WTC11 (cell line): ENCODE data around the gene GSG1L. TPM values are rescaled to one million over a fixed set of nuclear protein-coding genes. Genes with fewer than 3 reads are reported as not detected.

Experiments
- ATAC-seq: fragments of 200-7000 bp; cut with Tn5 transposase; 2 replicates; pipeline ENCODE4 v1.10.0; 2021; ENCODE audit warnings: mild to moderate bottlenecking, moderate library complexity
- CTCF ChIA-PET: fragments of 300-600 bp; sonication (Branson Sonifier 250); formaldehyde crosslinking; loops from one replicate; lab custom pipeline; 2021; ENCODE audit warnings: antibody characterized with exemption; lab: Charles Lee
- POLR2A ChIA-PET: fragments of 350-600 bp; sonication (Branson Sonifier 250); formaldehyde crosslinking; loops from one replicate; lab custom pipeline; 2021; ENCODE audit warnings: antibody characterized with exemption; lab: Charles Lee
- DNase-seq: peaks from one replicate; pipeline ENCODE4 v3.0.0; 2021; ENCODE audit warnings: low spot score
- H3K27ac Mint-ChIP-seq: 2 replicates; pipeline ENCODE4 v1.8.0; 2021; ENCODE audit warnings: mixed read lengths
- H3K27me3 Mint-ChIP-seq: 2 replicates; pipeline ENCODE4 v1.8.0; 2021; ENCODE audit warnings: low read depth, mild to moderate bottlenecking, moderate library complexity, mixed read lengths
- H3K36me3 Mint-ChIP-seq: 2 replicates; pipeline ENCODE4 v1.8.0; 2021; ENCODE audit warnings: mixed read lengths
- H3K4me1 Mint-ChIP-seq: 2 replicates; pipeline ENCODE4 v1.8.0; 2022; ENCODE audit warnings: mixed read lengths
- H3K4me3 Mint-ChIP-seq: 2 replicates; pipeline ENCODE4 v1.8.0; 2021; ENCODE audit warnings: mild to moderate bottlenecking, moderate library complexity, mixed read lengths
- H3K9me3 Mint-ChIP-seq: 2 replicates; pipeline ENCODE4 v1.8.0; 2021; ENCODE audit warnings: mixed read lengths
- ESRRA ChIP-seq: sonication (generic); formaldehyde crosslinking; IDR thresholded peaks from 2 replicates; pipeline ENCODE4 v1.8.1; 2022; ENCODE audit warnings: mild to moderate bottlenecking, missing genetic modification reagents, borderline replicate concordance
- NFATC4 ChIP-seq: fragments of 250-450 bp; sonication (Bioruptor Pico); IDR thresholded peaks from 2 replicates; pipeline ENCODE4 v1.9.0; 2021; ENCODE audit warnings: mild to moderate bottlenecking
- NR3C1 ChIP-seq: sonication (generic); formaldehyde crosslinking; conservative IDR thresholded peaks from 2 replicates; pipeline ENCODE4 v1.8.1; 2023; ENCODE audit warnings: low read depth, mild to moderate bottlenecking, missing genetic modification reagents
- SOX15 ChIP-seq: fragments of 250-450 bp; sonication (Bioruptor Pico); IDR thresholded peaks from 2 replicates; pipeline ENCODE4 v1.9.0; 2021; ENCODE audit warnings: mild to moderate bottlenecking
- total RNA-seq: library from RNA; stranded (reverse); gene quantifications from 3 replicates; pipeline ENCODE4 v1.2.3, GENCODE V29; 2021
- TF ChIP-seq, protein P1 (sequence below): sonication (generic); formaldehyde crosslinking; IDR thresholded peaks from 2 replicates; pipeline ENCODE4 v1.8.0; 2022; ENCODE audit warnings: mild to moderate bottlenecking, missing genetic modification reagents
- TF ChIP-seq, protein P2 (sequence below): fragments of 250-450 bp; sonication (Bioruptor Pico); IDR thresholded peaks from 2 replicates; pipeline ENCODE4 v1.9.0; 2021; ENCODE audit warnings: moderate library complexity, mild to moderate bottlenecking, inconsistent platforms, borderline replicate concordance
- TF ChIP-seq, protein P3 (sequence below): sonication (generic); formaldehyde crosslinking; IDR thresholded peaks from 2 replicates; pipeline ENCODE4 v1.8.1; 2023; ENCODE audit warnings: mild to moderate bottlenecking, missing genetic modification reagents, borderline replicate concordance
- TF ChIP-seq, protein P4 (sequence below): sonication (generic); formaldehyde crosslinking; IDR thresholded peaks from 2 replicates; pipeline ENCODE4 v1.8.0; 2022; ENCODE audit warnings: mild to moderate bottlenecking, missing genetic modification reagents
- TF ChIP-seq, protein P5 (sequence below): fragments of 250-450 bp; sonication (Bioruptor Pico); IDR thresholded peaks from 2 replicates; pipeline ENCODE4 v1.9.0; 2021; ENCODE audit warnings: mild to moderate bottlenecking
- TF ChIP-seq, protein P6 (sequence below): sonication (generic); formaldehyde crosslinking; IDR thresholded peaks from 2 replicates; pipeline ENCODE4 v1.8.1; 2022; ENCODE audit warnings: missing genetic modification reagents, borderline replicate concordance
- TF ChIP-seq, protein P7 (sequence below): sonication (generic); formaldehyde crosslinking; IDR thresholded peaks from 2 replicates; pipeline ENCODE4 v1.8.0; 2023; ENCODE audit warnings: mild to moderate bottlenecking, missing genetic modification reagents
- TF ChIP-seq, protein P8 (sequence below): fragments of 200-600 bp; IDR thresholded peaks from 2 replicates; pipeline ENCODE4 v1.8.0; 2022; ENCODE audit warnings: antibody characterized with exemption
- TF ChIP-seq, protein P9 (sequence below): fragments of 250-450 bp; sonication (Bioruptor Pico); IDR thresholded peaks from 2 replicates; pipeline ENCODE4 v2.1.2; 2022; ENCODE audit warnings: mild to moderate bottlenecking, moderate library complexity

Gene GSG1L
- total RNA-seq, 1 experiment from 2014 or later: 0.28 TPM

DNA sequence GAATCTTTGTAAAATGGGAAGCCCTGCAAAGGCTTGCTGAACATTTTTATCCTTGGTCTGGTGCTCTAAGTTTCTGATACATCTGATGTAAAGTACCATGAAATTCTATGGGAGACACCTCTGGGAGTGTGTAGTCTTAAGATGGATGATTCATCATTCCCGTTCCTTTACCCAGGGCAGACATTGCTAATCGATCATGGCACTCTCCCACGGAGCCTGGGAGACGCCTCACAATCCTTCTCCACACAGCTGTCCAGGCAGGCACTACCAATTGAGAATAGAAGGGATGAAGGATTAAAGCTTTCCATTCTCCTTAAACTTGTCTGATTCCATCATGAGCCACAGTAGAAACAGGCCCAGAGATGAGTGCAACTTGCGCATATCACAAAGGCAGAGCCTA is 144.8 kb downstream of the GSG1L start:
- H3K4me1 Mint-ChIP-seq: peaks cover 13% of the 10 kb centered on the region
- POLR2A ChIA-PET: no interaction called here
- TF ChIP-seq, protein P1, sequence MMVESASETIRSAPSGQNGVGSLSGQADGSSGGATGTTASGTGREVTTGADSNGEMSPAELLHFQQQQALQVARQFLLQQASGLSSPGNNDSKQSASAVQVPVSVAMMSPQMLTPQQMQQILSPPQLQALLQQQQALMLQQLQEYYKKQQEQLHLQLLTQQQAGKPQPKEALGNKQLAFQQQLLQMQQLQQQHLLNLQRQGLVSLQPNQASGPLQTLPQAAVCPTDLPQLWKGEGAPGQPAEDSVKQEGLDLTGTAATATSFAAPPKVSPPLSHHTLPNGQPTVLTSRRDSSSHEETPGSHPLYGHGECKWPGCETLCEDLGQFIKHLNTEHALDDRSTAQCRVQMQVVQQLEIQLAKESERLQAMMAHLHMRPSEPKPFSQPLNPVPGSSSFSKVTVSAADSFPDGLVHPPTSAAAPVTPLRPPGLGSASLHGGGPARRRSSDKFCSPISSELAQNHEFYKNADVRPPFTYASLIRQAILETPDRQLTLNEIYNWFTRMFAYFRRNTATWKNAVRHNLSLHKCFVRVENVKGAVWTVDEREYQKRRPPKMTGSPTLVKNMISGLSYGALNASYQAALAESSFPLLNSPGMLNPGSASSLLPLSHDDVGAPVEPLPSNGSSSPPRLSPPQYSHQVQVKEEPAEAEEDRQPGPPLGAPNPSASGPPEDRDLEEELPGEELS (CRISPR knock-in tag): no peak
- TF ChIP-seq NR3C1 (CRISPR knock-in tag) (no peak), ESRRA (CRISPR knock-in tag) (no peak), NFATC4 (no peak), SOX15 (CRISPR knock-in tag) (no peak)
- TF ChIP-seq, protein P2, sequence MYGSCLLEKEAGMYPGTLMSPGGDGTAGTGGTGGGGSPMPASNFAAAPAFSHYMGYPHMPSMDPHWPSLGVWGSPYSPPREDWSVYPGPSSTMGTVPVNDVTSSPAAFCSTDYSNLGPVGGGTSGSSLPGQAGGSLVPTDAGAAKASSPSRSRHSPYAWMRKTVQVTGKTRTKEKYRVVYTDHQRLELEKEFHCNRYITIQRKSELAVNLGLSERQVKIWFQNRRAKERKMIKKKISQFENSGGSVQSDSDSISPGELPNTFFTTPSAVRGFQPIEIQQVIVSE (CRISPR knock-in tag): no peak
- TF ChIP-seq, protein P3, sequence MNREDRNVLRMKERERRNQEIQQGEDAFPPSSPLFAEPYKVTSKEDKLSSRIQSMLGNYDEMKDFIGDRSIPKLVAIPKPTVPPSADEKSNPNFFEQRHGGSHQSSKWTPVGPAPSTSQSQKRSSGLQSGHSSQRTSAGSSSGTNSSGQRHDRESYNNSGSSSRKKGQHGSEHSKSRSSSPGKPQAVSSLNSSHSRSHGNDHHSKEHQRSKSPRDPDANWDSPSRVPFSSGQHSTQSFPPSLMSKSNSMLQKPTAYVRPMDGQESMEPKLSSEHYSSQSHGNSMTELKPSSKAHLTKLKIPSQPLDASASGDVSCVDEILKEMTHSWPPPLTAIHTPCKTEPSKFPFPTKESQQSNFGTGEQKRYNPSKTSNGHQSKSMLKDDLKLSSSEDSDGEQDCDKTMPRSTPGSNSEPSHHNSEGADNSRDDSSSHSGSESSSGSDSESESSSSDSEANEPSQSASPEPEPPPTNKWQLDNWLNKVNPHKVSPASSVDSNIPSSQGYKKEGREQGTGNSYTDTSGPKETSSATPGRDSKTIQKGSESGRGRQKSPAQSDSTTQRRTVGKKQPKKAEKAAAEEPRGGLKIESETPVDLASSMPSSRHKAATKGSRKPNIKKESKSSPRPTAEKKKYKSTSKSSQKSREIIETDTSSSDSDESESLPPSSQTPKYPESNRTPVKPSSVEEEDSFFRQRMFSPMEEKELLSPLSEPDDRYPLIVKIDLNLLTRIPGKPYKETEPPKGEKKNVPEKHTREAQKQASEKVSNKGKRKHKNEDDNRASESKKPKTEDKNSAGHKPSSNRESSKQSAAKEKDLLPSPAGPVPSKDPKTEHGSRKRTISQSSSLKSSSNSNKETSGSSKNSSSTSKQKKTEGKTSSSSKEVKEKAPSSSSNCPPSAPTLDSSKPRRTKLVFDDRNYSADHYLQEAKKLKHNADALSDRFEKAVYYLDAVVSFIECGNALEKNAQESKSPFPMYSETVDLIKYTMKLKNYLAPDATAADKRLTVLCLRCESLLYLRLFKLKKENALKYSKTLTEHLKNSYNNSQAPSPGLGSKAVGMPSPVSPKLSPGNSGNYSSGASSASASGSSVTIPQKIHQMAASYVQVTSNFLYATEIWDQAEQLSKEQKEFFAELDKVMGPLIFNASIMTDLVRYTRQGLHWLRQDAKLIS (CRISPR knock-in tag): no peak
- TF ChIP-seq, protein P4, sequence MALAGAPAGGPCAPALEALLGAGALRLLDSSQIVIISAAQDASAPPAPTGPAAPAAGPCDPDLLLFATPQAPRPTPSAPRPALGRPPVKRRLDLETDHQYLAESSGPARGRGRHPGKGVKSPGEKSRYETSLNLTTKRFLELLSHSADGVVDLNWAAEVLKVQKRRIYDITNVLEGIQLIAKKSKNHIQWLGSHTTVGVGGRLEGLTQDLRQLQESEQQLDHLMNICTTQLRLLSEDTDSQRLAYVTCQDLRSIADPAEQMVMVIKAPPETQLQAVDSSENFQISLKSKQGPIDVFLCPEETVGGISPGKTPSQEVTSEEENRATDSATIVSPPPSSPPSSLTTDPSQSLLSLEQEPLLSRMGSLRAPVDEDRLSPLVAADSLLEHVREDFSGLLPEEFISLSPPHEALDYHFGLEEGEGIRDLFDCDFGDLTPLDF (CRISPR knock-in tag): no peak
- TF ChIP-seq, protein P5, sequence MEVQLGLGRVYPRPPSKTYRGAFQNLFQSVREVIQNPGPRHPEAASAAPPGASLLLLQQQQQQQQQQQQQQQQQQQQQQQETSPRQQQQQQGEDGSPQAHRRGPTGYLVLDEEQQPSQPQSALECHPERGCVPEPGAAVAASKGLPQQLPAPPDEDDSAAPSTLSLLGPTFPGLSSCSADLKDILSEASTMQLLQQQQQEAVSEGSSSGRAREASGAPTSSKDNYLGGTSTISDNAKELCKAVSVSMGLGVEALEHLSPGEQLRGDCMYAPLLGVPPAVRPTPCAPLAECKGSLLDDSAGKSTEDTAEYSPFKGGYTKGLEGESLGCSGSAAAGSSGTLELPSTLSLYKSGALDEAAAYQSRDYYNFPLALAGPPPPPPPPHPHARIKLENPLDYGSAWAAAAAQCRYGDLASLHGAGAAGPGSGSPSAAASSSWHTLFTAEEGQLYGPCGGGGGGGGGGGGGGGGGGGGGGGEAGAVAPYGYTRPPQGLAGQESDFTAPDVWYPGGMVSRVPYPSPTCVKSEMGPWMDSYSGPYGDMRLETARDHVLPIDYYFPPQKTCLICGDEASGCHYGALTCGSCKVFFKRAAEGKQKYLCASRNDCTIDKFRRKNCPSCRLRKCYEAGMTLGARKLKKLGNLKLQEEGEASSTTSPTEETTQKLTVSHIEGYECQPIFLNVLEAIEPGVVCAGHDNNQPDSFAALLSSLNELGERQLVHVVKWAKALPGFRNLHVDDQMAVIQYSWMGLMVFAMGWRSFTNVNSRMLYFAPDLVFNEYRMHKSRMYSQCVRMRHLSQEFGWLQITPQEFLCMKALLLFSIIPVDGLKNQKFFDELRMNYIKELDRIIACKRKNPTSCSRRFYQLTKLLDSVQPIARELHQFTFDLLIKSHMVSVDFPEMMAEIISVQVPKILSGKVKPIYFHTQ: no peak
- TF ChIP-seq, protein P6, sequence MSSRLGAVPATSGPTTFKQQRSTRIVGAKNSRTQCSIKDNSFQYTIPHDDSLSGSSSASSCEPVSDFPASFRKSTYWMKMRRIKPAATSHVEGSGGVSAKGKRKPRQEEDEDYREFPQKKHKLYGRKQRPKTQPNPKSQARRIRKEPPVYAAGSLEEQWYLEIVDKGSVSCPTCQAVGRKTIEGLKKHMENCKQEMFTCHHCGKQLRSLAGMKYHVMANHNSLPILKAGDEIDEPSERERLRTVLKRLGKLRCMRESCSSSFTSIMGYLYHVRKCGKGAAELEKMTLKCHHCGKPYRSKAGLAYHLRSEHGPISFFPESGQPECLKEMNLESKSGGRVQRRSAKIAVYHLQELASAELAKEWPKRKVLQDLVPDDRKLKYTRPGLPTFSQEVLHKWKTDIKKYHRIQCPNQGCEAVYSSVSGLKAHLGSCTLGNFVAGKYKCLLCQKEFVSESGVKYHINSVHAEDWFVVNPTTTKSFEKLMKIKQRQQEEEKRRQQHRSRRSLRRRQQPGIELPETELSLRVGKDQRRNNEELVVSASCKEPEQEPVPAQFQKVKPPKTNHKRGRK (CRISPR knock-in tag): no peak
- TF ChIP-seq, protein P7, sequence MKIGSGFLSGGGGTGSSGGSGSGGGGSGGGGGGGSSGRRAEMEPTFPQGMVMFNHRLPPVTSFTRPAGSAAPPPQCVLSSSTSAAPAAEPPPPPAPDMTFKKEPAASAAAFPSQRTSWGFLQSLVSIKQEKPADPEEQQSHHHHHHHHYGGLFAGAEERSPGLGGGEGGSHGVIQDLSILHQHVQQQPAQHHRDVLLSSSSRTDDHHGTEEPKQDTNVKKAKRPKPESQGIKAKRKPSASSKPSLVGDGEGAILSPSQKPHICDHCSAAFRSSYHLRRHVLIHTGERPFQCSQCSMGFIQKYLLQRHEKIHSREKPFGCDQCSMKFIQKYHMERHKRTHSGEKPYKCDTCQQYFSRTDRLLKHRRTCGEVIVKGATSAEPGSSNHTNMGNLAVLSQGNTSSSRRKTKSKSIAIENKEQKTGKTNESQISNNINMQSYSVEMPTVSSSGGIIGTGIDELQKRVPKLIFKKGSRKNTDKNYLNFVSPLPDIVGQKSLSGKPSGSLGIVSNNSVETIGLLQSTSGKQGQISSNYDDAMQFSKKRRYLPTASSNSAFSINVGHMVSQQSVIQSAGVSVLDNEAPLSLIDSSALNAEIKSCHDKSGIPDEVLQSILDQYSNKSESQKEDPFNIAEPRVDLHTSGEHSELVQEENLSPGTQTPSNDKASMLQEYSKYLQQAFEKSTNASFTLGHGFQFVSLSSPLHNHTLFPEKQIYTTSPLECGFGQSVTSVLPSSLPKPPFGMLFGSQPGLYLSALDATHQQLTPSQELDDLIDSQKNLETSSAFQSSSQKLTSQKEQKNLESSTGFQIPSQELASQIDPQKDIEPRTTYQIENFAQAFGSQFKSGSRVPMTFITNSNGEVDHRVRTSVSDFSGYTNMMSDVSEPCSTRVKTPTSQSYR (CRISPR knock-in tag): no peak
- TF ChIP-seq, protein P8, sequence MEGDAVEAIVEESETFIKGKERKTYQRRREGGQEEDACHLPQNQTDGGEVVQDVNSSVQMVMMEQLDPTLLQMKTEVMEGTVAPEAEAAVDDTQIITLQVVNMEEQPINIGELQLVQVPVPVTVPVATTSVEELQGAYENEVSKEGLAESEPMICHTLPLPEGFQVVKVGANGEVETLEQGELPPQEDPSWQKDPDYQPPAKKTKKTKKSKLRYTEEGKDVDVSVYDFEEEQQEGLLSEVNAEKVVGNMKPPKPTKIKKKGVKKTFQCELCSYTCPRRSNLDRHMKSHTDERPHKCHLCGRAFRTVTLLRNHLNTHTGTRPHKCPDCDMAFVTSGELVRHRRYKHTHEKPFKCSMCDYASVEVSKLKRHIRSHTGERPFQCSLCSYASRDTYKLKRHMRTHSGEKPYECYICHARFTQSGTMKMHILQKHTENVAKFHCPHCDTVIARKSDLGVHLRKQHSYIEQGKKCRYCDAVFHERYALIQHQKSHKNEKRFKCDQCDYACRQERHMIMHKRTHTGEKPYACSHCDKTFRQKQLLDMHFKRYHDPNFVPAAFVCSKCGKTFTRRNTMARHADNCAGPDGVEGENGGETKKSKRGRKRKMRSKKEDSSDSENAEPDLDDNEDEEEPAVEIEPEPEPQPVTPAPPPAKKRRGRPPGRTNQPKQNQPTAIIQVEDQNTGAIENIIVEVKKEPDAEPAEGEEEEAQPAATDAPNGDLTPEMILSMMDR: no peak
- TF ChIP-seq, protein P9, sequence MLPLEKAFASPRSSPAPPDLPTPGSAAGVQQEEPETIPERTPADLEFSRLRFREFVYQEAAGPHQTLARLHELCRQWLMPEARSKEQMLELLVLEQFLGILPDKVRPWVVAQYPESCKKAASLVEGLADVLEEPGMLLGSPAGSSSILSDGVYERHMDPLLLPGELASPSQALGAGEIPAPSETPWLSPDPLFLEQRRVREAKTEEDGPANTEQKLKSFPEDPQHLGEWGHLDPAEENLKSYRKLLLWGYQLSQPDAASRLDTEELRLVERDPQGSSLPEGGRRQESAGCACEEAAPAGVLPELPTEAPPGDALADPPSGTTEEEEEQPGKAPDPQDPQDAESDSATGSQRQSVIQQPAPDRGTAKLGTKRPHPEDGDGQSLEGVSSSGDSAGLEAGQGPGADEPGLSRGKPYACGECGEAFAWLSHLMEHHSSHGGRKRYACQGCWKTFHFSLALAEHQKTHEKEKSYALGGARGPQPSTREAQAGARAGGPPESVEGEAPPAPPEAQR (CRISPR knock-in tag): no peak
- no peak overlapping the region for H3K4me3 Mint-ChIP-seq
- no peak for ATAC-seq
- DNase-seq: no peak
- no peaks in the 10 kb centered on the region for H3K36me3 Mint-ChIP-seq
- no peaks in the 10 kb centered on the region; the same call in 1 of the 2 replicates for H3K27me3 Mint-ChIP-seq
- CTCF ChIA-PET: no interaction called here
- no peaks in the 10 kb centered on the region for H3K9me3 Mint-ChIP-seq
- no peak overlapping the region for H3K27ac Mint-ChIP-seq
